RWPE2 (cell line): ENCODE results near the gene RPSA.

ENCODE experiments used
- ATAC-seq: fragments of 200-7000 bp; cut with Tn5 transposase; 3 replicates; pipeline ENCODE4 v1.9.1; 2021; ENCODE audit warnings: low read depth
- DNase-seq: peaks from one replicate; pipeline ENCODE4 v3.0.0-alpha.2; 2020; ENCODE audit warnings: low spot score
- H3K27ac ChIP-seq: fragments of 450-650 bp; 2 replicates; pipeline ENCODE4 v1.5.1; 2017; ENCODE audit warnings: mild to moderate bottlenecking; ENCODE audit not compliant: poor library complexity, severe bottlenecking
- H3K27me3 ChIP-seq: fragments of 250-450 bp; sonication (Bioruptor Pico); 2 replicates; pipeline ENCODE4 v1.5.1; 2021; ENCODE audit warnings: mild to moderate bottlenecking, moderate library complexity; ENCODE audit not compliant: insufficient read depth, poor library complexity, severe bottlenecking
- H3K36me3 ChIP-seq: fragments of 250-450 bp; sonication (Bioruptor Pico); 2 replicates; pipeline ENCODE4 v1.5.1; 2020; ENCODE audit warnings: low read depth, mild to moderate bottlenecking, moderate library complexity
- H3K4me1 ChIP-seq: fragments of 250-450 bp; sonication (Bioruptor Pico); 2 replicates; pipeline ENCODE4 v1.5.1; 2021; ENCODE audit warnings: mild to moderate bottlenecking, moderate library complexity; ENCODE audit not compliant: insufficient read depth, poor library complexity, severe bottlenecking
- H3K4me3 ChIP-seq: fragments of 250-450 bp; sonication (Bioruptor Pico); 2 replicates; pipeline ENCODE4 v1.5.1; 2021; ENCODE audit warnings: mild to moderate bottlenecking, moderate library complexity; ENCODE audit not compliant: severe bottlenecking
- H3K9me3 ChIP-seq: fragments of 250-450 bp; sonication (Bioruptor Pico); 2 replicates; pipeline ENCODE4 v1.5.1; 2021; ENCODE audit warnings: mild to moderate bottlenecking, moderate library complexity; ENCODE audit not compliant: severe bottlenecking
- TF ChIP-seq, protein P1 (sequence below): fragments of 450-650 bp; IDR thresholded peaks from one replicate; pipeline ENCODE4 v1.5.1; 2017; ENCODE audit warnings: mild to moderate bottlenecking, moderate library complexity; ENCODE audit not compliant: poor library complexity, severe bottlenecking

Gene RPSA

DNA sequence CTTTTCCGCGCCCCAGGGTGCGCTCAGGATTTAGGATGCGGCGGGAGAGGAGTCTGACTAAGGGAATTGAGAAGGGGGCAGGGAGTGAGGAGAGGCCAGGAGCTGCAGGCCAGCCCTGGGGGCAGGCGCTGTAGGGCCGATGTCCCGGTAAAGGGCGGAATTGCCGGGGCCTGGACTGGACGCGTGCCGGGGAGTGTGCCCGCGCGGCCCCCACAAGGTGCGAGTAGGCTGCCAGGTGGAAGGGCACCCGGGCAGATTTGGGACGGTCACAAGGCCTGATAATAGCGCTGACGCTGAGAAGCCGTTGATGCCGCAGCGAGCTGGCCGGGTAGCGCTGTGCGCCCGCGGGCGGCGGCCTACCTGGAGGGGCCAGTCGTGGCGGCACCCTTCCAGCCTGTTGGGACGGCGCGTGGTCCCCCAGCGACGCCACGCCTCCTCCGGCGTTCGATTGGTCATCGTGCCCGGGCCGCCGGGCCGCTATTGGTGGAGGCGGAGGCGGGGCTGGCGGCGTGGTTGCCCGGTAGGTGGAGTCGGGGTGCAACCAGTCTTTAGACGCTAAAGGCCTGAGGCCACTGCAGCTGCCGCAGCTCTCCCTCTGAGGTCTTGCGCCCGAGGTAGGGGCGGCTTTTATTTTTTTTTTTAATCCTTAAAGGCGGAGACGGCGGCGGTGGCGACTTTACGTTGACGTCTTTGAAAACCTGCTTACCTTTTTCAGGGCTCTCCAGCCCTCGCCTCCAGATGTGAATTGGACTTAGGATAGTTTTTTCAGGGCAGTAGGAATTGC is 22.4 kb upstream of the RPSA start:
- Histone ChIP-seq H3K4me3 (peak overlapping the region; percentile 71), H3K27me3 (no peaks in the 10 kb centered on the region), H3K27ac (peak overlapping the region; percentile 80), H3K36me3 (peaks cover 21% of the 10 kb centered on the region), H3K9me3 (no peaks in the 10 kb centered on the region), H3K4me1 (peaks cover 7% of the 10 kb centered on the region)
- TF ChIP-seq, protein P1, sequence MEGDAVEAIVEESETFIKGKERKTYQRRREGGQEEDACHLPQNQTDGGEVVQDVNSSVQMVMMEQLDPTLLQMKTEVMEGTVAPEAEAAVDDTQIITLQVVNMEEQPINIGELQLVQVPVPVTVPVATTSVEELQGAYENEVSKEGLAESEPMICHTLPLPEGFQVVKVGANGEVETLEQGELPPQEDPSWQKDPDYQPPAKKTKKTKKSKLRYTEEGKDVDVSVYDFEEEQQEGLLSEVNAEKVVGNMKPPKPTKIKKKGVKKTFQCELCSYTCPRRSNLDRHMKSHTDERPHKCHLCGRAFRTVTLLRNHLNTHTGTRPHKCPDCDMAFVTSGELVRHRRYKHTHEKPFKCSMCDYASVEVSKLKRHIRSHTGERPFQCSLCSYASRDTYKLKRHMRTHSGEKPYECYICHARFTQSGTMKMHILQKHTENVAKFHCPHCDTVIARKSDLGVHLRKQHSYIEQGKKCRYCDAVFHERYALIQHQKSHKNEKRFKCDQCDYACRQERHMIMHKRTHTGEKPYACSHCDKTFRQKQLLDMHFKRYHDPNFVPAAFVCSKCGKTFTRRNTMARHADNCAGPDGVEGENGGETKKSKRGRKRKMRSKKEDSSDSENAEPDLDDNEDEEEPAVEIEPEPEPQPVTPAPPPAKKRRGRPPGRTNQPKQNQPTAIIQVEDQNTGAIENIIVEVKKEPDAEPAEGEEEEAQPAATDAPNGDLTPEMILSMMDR, result no peak
- DNase-seq (peak; percentile 94), ATAC-seq (peak; percentile 83)

DNA sequence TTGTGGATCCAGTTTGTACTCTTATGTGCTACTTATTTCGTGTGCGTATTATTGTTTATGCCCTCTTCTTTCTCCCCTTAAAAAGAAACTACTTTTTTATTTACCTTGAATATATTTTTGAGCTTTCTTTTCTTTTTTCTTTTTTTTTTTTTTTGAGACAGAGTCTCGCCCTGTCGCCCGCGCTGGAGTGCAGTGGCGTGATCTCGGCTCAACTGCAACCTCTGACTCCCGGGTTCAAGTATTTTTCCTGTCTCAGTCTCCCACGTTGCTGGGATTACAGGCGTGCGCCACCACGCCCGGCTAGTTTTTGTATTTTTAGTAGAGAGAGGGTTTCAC is 21.9 kb upstream of the RPSA start:
- Histone ChIP-seq H3K36me3 (peaks cover 26% of the 10 kb centered on the region), H3K9me3 (no peaks in the 10 kb centered on the region), H3K4me1 (peaks cover 7% of the 10 kb centered on the region), H3K27ac (no peak overlapping the region), H3K4me3 (peak overlapping the region; percentile 71), H3K27me3 (no peaks in the 10 kb centered on the region)
- no peak for ATAC-seq
- TF ChIP-seq, protein P1, result no peak
- no peak for DNase-seq

DNA sequence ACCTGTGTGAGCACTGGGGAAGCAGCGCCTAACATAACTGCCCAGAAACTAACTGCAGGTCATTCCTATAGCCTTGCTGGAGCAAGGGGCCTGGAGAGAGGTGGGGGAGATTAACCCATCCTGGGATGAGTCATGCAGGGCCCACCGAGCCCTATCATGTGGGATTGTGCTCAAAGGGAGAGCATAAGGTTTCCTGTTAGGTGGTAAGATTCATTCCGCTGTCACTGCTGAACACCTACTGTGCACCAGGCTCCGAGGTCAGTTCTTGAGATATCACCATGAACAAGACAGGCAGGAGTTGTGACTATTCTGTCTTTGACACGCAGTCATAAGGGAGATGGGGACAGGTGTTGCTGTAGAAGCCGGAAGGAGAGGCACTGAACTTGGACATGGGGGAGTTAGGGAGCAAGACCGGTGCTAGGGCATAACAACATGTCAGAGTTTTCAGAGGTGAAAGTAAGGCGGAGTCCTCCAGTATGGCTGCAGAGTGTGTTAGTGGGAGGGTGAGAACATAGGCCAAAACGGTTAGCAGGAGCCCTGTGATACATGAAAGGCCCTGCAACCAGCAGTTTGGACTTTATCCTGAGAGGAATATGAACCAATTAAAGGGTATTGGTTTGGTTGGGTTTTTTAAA is 20.9 kb upstream of the RPSA start:
- H3K36me3 ChIP-seq, result peaks cover 34% of the 10 kb centered on the region
- TF ChIP-seq, protein P1, result no peak
- H3K27ac ChIP-seq, result no peak overlapping the region
- no peaks in the 10 kb centered on the region for H3K9me3 ChIP-seq
- H3K4me3 ChIP-seq, result no peak overlapping the region
- no peaks in the 10 kb centered on the region for H3K27me3 ChIP-seq
- DNase-seq, result no peak
- peaks cover 7% of the 10 kb centered on the region for H3K4me1 ChIP-seq
- no peak for ATAC-seq

DNA sequence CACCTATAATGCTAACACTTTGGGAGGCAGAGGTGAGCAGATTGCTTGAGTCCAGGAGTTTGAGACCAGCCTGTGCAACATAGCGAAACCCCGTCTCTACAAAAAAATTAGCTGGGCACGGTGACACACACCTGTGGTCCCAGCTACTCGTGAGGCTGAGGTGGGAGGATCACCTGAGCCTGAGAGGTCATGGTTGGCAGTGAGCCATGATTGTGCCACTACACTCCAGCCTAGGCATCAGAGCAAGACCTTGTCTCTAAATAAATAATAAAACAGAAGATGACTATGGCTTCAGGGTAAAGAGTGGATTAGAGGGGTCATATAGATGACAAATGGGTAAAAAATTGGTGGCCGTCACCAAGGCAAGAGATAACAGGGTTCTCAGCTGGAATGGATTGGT is 20.2 kb upstream of the RPSA start:
- DNase-seq, result no peak
- TF ChIP-seq, protein P1, result no peak
- H3K27ac ChIP-seq, result no peak overlapping the region
- ATAC-seq, result no peak
- H3K36me3 ChIP-seq, result peaks cover 41% of the 10 kb centered on the region
- H3K27me3 ChIP-seq, result no peaks in the 10 kb centered on the region
- no peaks in the 10 kb centered on the region for H3K9me3 ChIP-seq
- peaks cover 7% of the 10 kb centered on the region for H3K4me1 ChIP-seq
- no peak overlapping the region for H3K4me3 ChIP-seq
